OCI-M2 (cell line): ENCODE data around the gene POLK.

Experiments used
- DNase-seq: peaks from one replicate; lab custom pipeline; 2025; ENCODE audit not compliant: unreplicated experiment; lab: John Stamatoyannopoulos, UW

POLK gene

GRCh38 chr5:75640826-75641225 lies 129.1 kb downstream of the POLK start:
- no peak for DNase-seq

GRCh38 chr5:75648712-75649111 lies 137.0 kb downstream of the POLK start:
- no peak for DNase-seq
